Measurements from ENCODE around the gene LMO1.

The LMO1 gene

GRCh38 chr11:8242499-8243280, 21.0 kb downstream of the LMO1 start:
- DNase-seq (ENCODE audit: low spot score) = no peak

DNA sequence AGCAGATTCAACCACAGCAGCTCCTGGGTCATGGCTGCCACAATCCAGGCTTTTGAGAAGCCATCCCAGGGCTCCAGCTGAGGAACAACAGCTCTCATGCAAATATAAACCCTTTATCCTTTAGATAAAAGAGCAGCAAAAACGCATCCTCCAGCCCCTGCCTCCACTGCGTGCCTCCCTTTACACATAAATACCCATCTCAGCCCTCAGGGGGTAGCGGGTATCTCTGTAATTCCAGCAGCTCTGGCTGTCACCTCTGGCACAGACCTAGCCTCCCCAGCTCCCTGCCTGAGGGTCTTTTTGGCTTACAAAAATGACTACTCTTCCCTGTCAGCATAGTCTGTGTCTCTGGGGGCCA, 21.6 kb downstream of the LMO1 start:
- no peak for DNase-seq (ENCODE audit: low spot score)

DNA sequence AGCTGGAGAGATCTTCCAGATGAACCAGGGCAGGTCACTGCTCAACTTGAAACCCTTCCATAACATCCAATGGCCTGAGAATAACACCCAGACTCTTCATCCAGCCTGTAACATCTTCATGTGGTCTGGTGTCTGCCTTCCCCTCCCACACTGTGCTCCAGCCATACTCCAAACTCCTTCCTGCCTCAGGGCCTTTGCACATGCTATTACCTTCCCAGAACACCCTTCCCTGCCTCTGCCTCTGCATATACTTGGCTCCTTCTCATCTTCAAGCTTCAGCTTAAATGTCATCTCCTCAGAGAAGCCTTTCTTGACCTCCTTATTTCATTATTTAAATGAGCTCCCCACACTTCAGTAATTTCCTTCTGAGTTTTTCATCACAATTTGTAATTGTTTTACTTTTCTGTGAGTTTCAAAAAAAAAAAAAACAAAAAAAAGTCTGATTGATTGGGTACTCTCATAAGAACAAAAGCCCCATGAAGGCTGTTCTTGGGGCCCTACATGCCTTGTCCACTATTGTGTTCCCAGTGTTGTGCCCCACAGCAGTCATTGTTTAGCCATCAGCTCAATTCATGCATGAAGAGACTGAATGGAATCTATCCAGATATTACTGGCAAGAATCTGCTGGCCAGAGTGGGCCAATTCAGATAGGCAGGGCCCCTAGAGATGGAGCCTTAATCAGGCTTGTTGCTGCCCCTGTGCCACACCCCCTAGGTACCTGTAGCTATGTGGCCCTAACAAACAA, 22.1 kb downstream of the LMO1 start:
- DNase-seq (ENCODE audit: low spot score) = no peak

DNA sequence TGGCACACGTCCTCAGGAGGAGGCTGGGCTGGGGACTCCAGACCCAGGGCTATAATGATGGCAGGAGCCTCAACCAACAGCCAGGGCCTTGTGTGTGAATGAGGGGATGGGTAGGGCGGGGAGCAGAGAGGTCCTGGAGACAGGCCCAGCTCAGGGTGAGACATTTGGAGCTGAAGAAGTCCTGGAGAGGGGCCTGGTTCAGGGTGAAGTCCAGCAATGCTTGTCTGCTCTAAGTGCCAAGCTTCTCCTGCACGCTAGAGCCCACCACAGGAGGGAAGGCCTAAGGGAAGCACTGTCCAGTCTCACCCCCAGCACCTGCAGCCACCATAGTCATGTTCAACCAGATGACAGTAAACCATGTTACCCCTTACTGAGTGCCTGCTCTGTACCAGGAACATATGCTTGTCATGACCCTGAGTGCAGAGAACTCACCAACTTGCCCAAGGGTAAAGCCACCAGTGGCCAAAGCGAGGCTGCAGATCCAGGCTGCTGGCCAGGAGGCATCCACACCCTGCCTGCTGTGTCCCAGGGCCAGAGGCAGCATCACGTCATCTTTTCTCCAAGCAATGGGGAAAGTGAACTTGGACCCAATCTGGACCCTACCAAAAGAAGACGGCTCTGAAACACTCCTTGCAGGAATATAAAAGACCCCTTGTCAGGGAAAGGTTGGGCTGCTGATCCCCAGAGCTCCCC, 24.0 kb downstream of the LMO1 start:
- no peak for DNase-seq (ENCODE audit: low spot score)

- no peak for DNase-seq (ENCODE audit: low spot score)
These were observed 24.6 kb downstream of the LMO1 start for GRCh38 chr11:8239040-8239439.

- no peak for DNase-seq (ENCODE audit: low spot score)
These were observed 26.2 kb downstream of the LMO1 start for GRCh38 chr11:8237453-8237852.

DNA sequence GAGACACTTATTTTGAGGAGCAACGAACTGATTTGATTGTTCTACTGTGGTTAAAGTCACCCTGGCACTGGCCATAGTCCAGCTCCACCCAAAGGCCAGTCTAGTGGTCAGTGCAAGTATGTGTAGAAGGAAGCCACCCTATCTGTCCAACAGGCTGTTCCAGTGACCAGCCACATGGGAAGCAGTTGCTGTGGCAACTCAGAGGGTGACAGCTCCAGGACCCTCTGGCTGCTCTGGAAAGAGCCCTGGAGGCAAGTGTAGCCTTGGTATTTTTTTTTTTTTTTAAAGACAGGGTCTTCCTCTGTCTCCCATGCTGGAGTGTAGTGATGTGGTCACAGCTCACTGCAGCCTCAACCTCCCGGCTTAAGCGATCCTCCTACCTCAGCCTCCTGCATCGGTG, 27.8 kb downstream of the LMO1 start:
- no peak for DNase-seq (ENCODE audit: low spot score)

DNA sequence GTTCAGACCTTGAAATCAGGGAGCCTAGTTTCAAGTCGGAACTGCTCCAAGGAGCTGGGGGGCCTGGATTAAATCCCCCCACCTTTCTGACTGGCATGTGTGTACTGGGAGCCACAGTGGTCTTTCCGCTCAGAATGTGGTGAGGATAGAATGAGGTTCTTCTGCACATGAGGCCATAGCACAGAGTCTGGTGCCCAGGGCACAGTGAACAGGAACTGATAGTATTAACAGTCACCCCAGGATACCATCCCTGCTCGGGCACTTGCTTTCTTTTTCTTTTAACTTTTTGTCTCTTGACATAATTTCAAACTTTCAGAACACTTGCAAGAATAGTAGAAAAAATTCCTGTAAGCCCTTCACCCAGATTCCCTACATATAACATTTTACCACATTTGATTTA, 28.8 kb downstream of the LMO1 start:
- no peak for DNase-seq (ENCODE audit: low spot score)

DNA sequence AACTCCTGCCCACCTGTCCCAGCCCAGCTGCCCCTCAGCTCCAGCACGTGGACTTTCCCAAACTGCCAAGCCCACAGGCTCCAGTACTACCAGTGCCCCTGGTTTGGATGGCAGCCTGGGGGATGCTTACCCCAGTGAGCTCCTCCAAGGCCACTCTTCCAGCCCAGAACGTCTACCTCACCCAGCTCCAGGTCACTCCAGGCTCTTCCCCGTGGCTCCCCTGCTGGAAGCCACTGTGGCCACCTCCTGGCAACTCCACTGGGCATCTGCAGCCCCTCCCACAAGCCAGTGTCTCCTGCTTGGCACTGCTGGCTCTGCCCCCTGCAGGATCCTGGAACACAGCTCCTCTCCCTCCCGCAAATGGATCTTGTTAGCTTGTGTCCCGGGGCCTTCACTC, 29.3 kb downstream of the LMO1 start:
- DNase-seq (ENCODE audit: low spot score) = no peak

DNA sequence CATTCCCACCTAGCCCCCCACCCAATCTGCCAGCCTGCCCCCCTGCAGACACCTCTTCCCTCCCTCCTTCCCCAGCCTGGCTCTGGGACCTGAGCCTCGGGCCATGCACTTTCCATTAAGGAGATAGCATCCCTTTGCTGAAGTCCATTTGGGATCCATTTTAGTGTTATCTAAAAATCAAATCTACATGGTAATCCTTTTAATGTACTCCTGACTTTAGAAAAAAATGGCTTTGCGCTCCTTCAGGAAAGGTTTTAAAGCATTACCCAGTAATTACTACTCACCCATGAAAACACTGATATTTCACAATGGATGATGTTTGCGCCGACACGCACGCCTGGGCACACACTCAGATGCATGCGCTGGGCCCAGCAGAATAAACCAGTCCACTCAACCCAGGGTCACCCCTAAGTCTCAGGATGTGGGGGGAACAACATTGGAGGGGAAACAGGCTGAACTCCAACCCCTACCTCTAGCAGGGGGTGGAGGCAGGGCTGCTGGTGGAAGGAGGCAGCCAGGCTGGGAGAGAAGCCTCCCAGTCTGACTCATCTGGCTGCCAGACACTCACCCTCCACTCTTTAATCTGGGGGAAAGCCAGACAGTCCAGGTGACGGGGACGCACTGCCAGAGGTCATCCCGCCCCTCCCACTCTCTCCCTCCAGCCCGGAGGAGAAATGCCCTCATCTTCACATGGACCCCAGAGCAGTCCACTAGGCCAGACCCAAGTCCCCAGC, 29.8 kb downstream of the LMO1 start:
- DNase-seq (ENCODE audit: low spot score) = no peak

GRCh38 chr11:8232849-8233606, 30.6 kb downstream of the LMO1 start:
- DNase-seq (ENCODE audit: low spot score) = no peak

- DNase-seq (ENCODE audit: low spot score) = no peak
These were observed 31.3 kb downstream of the LMO1 start for GRCh38 chr11:8232414-8232813.

DNA sequence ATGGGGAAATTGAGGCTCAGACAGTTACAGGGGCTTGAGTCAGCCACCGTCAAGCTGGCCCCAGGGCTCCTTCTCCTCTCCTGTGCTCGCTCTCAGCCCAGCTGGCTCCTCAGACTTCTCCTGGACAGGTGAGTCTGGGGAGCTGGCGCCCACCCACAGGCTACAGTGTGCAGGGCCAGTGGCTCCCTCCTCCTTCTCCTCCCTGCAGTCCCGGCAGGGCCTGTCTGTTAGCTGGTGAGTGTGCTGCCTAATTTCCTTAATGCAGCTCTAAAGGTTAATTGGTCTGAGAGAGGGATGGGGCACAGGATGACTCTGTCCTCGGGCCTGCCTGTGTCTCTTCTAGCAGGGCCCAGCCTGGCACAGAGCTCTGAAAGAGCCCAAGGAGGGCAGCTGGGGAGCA, 31.7 kb downstream of the LMO1 start:
- DNase-seq (ENCODE audit: low spot score) = no peak

DNA sequence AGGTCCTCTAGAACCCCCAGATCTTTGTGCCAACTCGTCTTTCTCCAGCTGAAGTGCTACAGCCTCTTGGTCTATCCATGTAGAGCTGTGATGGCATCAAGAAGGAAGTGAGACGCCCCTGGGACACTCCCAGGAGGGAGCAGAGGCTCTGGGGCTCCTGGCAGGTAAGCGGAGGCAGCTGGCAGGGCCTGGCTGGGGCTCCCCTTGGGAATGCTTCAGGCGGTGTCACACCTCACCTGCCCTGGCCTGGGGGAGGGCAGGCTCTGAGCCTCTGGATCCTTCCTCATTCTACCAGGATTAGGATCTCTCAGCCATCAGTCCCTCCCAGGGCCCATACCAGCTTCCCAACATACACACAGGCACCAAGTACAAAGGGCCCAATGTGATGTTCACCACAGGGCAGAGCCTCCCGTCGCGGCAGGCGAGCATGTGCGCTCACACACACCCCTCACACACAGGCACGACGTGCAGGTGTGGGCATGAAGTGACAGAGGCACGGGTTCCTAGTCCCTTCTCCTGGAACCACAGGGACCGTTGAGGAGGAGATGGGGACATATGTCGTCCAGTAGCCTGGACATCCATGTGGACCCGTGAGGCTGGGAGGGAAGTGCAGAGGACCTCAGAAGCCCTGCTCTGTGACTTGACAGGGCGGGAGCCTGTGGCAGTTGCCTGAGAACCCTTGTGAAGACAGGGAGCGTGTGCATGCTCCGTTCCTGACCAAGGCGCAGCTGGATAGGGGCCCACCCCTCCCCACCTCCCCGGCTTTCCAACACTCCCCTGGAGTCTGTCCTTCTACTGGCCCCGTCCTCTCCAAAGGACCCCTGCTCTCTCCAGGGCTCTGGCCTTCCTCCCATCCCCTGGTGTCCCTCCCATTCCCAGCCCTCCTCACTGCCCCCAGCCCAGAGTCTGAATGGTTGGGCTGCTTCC, 32.5 kb downstream of the LMO1 start:
- DNase-seq (ENCODE audit: low spot score) = no peak

- no peak for DNase-seq (ENCODE audit: low spot score)
These were observed 33.4 kb downstream of the LMO1 start for GRCh38 chr11:8230178-8230859.

DNA sequence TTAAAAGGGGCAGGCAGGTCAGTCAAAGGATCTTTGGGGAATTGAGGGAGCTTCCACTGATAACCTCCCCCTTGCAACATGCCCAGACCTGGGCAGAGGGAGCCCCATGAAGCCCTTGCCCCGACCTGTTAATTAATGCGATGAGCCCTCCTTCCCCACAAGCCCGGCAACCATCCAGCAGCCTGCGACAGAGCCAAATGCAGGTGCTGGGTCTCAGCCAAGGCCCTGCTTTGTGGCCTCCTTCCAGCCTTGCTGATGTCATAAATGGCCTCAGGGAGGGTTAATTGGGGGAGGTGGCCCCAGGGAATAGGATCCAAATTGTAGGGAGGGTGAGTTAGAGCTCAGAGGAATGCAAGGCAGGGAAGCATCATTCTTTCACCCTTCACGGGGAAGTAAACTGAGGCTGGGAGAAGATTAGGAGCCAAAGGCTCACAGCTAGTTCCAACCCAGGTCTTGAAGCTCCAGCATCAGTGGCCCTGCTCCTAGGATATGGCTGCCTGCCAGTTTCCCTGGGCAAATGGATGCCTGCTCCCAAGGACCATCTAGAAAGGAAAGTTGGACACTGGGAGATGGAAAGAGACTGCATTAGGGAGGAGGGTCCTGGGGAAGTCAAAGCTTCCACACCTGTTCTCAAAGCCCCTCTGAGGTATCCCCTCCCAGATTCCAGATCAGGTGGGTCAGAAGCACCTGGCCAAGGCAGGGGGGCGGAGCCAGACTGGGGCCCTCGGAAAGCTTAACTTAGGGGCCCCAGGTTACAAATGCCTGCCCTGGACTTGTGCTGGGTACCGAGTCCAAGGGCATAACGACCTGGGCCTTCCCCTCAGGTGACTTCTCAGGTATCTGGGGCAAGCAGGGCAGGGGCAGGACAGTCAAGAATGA, 34.1 kb downstream of the LMO1 start:
- DNase-seq (ENCODE audit: low spot score) = no peak

- DNase-seq (ENCODE audit: low spot score) = no peak
These were observed 35.4 kb downstream of the LMO1 start for GRCh38 chr11:8228231-8228630.

DNA sequence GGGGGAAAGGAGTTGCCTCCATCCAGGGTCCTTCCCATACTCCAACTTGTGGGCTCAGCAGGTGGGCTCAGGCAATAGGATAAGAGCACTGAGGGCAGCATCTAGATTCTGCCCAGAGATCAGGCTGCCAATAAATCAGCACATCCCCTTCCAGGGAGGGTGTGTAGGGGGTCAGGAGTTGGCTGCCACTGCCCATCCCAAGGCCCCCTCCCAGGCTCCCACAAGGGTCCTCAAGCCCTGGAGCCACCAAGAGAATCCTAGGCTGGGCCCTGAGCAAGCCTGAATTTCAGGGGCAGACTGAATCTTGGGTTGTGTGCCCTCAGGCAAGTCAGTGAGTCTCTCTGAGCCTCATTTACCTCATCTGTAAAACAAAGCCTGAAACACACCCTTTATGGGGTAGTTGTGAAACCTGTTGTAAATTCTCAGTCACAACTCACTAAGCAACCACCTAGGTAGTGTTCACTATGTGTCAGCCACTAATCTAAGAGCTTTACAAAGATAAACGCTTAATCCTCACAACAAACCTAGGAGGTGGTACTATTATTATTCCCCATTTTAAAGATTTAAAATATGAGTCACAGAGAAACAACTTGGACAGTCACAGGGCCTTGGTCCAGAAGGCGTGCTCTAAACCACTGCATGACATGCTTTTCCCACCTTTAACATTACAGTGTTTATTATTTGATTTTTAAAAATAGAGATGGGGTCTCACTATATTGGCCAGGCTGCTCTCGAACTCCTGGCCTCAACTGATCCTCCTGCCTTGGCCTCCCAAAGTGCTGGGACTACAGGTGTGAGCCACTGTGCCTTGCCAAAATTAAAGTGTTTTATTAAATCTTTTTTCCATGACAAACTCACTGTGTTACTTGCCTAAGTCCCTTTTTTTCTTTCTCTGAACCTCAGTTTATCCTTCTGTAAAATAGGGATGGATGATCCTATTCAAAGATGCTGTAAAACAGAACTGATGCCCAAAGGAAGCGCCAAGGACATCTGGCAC, 36.2 kb downstream of the LMO1 start:
- no peak for DNase-seq (ENCODE audit: low spot score)
